ENCODE measurements around the gene EPHB6. TPM values are rescaled to one million over a fixed set of nuclear protein-coding genes. Genes with fewer than 3 reads are reported as not detected.

EPHB6 gene
- polyA plus RNA-seq, 1 of the 3 experiments (the other 2 are of a cell fraction): 1.8 TPM

DNA sequence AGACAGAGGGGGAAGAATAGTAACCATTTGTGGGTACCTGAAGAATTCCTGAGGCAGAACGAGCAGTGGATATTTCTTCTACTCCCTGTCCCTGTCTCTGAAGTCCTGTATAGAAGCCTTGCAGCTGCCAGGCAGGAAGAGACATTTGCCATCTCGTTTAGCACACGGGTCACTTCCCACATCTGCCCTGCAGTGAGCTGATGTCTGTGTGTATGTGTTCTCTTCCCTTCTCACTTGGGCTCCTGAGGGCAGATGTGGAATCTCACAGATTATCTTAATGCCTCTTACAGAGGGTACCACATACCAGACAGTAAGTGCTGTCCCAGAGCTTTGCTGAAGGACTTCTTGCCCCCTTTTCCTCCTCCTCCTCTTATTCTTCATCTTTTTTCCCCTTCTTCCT, 44.8 kb downstream of the EPHB6 start (continued):
- TF ChIP-seq POLR2AphosphoS5 (IDR thresholded peaks at IDR 0.05; ENCODE audit: low read depth, low read length): no peak
- no peak for TF ChIP-seq FOSL2 (IDR thresholded peaks at IDR 0.05; ENCODE audit: borderline replicate concordance, low read depth)
- TF ChIP-seq RXRA (IDR thresholded peaks at IDR 0.05; ENCODE audit: borderline replicate concordance, low read depth): no peak
- no peak for TF ChIP-seq SIN3A (IDR thresholded peaks at IDR 0.05; ENCODE audit: borderline replicate concordance, low read depth, low read length)
- TF ChIP-seq, protein P1, sequence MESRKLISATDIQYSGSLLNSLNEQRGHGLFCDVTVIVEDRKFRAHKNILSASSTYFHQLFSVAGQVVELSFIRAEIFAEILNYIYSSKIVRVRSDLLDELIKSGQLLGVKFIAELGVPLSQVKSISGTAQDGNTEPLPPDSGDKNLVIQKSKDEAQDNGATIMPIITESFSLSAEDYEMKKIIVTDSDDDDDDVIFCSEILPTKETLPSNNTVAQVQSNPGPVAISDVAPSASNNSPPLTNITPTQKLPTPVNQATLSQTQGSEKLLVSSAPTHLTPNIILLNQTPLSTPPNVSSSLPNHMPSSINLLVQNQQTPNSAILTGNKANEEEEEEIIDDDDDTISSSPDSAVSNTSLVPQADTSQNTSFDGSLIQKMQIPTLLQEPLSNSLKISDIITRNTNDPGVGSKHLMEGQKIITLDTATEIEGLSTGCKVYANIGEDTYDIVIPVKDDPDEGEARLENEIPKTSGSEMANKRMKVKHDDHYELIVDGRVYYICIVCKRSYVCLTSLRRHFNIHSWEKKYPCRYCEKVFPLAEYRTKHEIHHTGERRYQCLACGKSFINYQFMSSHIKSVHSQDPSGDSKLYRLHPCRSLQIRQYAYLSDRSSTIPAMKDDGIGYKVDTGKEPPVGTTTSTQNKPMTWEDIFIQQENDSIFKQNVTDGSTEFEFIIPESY (IDR thresholded peaks at IDR 0.05; ENCODE audit: borderline replicate concordance, low read depth): no peak
- TF ChIP-seq SMC3 (IDR thresholded peaks at IDR 0.05; ENCODE audit: low read depth, low read length): no peak

DNA sequence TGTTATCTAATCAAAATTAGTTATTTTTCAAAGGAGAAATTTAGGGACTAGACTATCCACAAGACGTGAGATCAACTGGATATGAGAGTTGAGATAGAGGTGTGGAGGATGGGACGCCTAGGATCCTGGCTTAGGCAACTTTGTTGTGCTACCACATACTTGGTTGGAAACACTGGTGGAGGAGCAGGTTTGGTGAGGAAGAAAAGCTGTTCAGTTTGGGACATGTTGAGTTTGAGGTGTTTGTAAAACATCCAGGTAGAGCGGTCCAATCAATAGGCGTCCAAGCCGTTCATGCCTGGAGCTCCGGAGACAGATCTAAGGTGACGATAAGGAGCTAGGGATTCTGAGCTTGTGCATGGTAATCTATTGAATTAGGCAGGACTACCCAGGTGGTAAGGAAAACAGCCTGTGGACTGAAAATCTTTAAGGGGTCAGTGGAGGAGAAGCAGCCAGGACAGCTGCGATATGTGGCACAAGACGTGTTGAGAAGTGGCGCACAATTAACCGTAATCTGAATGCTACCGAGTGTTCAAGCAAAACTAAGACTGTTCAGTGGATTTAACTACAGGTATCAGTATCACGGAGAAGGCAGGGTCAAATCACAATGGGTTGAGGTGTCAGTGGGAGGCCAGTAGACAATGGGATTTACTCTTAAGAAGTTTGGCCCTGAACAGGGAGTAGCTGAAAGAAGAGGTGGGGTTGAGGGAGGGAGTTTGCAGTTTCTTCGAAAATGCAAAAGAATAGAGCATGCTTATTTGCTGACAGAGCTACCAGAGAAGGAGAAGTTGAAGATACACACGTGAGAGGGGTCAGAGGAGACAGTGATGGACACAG, 46.8 kb downstream of the EPHB6 start:
- H3K9me2 ChIP-seq: no peaks in the 10 kb centered on the region
- DNase-seq: no peak
- H2AFZ ChIP-seq (ENCODE audit: low read depth): no peak overlapping the region
- H3K36me3 ChIP-seq (replicated peaks in 1 of 2; ENCODE audit: control insufficient read depth in 1 of 2, insufficient read depth in 2 of 2, low read length in 1 of 2): no peaks in the 10 kb centered on the region
- CTCF ChIA-PET: interaction anchor here (0.6 to 2.2 kb wide), 4 partner anchors 15 to 313 kb away, joined by 3 to 8 read pairs (median 4); no protein-coding TSS in a partner anchor
- no peak overlapping the region for H3K4me2 ChIP-seq
- H3K4me1 ChIP-seq (ENCODE audit: control insufficient read depth in 1 of 2, insufficient read depth in 2 of 2, low read depth in 1 of 2, low read length in 1 of 2): no peaks in the 10 kb centered on the region
- H3K27ac ChIP-seq (ENCODE audit: low read depth in 2 of 2, low read length in 1 of 2): no peak overlapping the region
- H3K9me3 ChIP-seq: peaks cover 18% of the 10 kb centered on the region
- H3F3A ChIP-seq (replicated peaks; ENCODE audit: insufficient read depth): no peaks in the 10 kb centered on the region
- TF ChIP-seq SMC3 (IDR thresholded peaks at IDR 0.05; ENCODE audit: low read depth, low read length) (no peak), JUND (IDR thresholded peaks at IDR 0.05) (no peak), FOSL2 (IDR thresholded peaks at IDR 0.05; ENCODE audit: borderline replicate concordance, low read depth) (no peak), EZH2phosphoT487 (IDR thresholded peaks at IDR 0.05; ENCODE audit: borderline replicate concordance, low read depth) (no peak), POLR2AphosphoS5 (IDR thresholded peaks at IDR 0.05; ENCODE audit: low read depth, low read length) (no peak), ELF1 (IDR thresholded peaks at IDR 0.05) (no peak), GABPA (IDR thresholded peaks at IDR 0.05; ENCODE audit: low read depth) (no peak)
- TF ChIP-seq, protein P2, sequence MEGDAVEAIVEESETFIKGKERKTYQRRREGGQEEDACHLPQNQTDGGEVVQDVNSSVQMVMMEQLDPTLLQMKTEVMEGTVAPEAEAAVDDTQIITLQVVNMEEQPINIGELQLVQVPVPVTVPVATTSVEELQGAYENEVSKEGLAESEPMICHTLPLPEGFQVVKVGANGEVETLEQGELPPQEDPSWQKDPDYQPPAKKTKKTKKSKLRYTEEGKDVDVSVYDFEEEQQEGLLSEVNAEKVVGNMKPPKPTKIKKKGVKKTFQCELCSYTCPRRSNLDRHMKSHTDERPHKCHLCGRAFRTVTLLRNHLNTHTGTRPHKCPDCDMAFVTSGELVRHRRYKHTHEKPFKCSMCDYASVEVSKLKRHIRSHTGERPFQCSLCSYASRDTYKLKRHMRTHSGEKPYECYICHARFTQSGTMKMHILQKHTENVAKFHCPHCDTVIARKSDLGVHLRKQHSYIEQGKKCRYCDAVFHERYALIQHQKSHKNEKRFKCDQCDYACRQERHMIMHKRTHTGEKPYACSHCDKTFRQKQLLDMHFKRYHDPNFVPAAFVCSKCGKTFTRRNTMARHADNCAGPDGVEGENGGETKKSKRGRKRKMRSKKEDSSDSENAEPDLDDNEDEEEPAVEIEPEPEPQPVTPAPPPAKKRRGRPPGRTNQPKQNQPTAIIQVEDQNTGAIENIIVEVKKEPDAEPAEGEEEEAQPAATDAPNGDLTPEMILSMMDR (IDR thresholded peaks at IDR 0.05): no peak
- no peak overlapping the region for H3K4me3 ChIP-seq (ENCODE audit: low read depth in 2 of 2, low read length in 1 of 2)
- WGBS (ENCODE audit: low lambda C conversion rate): 32% methylated on average over 15 of the region's 15 CpGs
- no peak overlapping the region for H3K9ac ChIP-seq
- no peaks in the 10 kb centered on the region for H4K20me1 ChIP-seq (ENCODE audit: insufficient read depth)
- POLR2A ChIA-PET: no interaction called here
- H3K79me2 ChIP-seq (ENCODE audit: insufficient read depth): no peaks in the 10 kb centered on the region
- H3K27me3 ChIP-seq (ENCODE audit: insufficient read depth): peaks cover 16% of the 10 kb centered on the region; the same call in 1 of the 2 replicates
